Measurements from ENCODE around the gene IFITM5.

DNA sequence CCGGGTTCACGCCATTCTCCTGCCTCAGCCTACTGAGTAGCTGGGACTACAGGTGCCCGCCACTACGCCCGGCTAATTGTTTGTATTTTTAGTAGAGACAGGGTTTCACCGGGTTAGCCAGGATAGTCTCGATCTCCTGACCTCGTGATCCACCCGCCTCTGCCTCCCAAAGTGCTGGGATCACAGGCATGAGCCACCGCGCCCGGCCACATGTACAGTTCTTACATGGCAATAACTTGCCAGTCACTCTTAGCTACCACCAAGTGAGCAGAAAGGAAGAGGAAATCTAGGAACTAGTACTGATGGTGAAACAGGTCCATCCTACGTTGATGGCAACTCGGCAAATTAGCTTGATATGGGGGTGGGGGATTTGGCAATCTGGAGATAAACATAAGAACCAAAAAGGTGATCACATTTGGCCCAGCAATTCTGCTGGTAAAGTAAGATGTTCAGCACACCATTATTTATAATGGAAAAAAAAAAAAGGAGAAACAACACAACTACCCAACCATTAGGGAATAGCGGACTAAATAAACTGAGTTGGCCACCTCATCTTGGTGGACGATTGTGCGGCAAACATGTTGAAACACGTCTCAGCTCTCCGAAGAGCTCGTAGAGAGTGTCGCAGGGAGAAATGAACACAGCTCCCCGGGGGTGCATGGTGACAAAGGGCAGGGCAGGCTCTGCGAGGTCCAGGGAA is 15.8 kb downstream of the IFITM5 start:
- TF ChIP-seq SMC3 (conservative IDR thresholded peaks at IDR 0.05; ENCODE audit: poor library complexity) (no peak), EZH2 (IDR thresholded peaks at IDR 0.05; ENCODE audit: borderline replicate concordance, insufficient read depth, low read length, poor library complexity, severe bottlenecking) (no peak), EP300 (conservative IDR thresholded peaks at IDR 0.05; ENCODE audit: poor library complexity, severe bottlenecking) (no peak), MXI1 (conservative IDR thresholded peaks at IDR 0.05; ENCODE audit: poor library complexity, severe bottlenecking) (no peak), POLR2AphosphoS5 (IDR thresholded peaks at IDR 0.05) (no peak), TAF1 (IDR thresholded peaks at IDR 0.05; ENCODE audit: low read depth) (no peak)
- TF ChIP-seq, protein P1, sequence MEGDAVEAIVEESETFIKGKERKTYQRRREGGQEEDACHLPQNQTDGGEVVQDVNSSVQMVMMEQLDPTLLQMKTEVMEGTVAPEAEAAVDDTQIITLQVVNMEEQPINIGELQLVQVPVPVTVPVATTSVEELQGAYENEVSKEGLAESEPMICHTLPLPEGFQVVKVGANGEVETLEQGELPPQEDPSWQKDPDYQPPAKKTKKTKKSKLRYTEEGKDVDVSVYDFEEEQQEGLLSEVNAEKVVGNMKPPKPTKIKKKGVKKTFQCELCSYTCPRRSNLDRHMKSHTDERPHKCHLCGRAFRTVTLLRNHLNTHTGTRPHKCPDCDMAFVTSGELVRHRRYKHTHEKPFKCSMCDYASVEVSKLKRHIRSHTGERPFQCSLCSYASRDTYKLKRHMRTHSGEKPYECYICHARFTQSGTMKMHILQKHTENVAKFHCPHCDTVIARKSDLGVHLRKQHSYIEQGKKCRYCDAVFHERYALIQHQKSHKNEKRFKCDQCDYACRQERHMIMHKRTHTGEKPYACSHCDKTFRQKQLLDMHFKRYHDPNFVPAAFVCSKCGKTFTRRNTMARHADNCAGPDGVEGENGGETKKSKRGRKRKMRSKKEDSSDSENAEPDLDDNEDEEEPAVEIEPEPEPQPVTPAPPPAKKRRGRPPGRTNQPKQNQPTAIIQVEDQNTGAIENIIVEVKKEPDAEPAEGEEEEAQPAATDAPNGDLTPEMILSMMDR (IDR thresholded peaks at IDR 0.05; ENCODE audit: poor library complexity, severe bottlenecking) = no peak
